Karpas-422 (cell line): ENCODE measurements around the gene SPOCK1. TPM values are rescaled to one million over a fixed set of nuclear protein-coding genes. Genes with fewer than 3 reads are reported as not detected.
"Not testable (repeated sequence)": the region's sequence is repeated elsewhere in the genome, so short reads cannot be mapped to it uniquely, and the experiment has no call there.

Experiments
- DNase-seq: peaks from one replicate; pipeline ENCODE4 v3.0.0-alpha.2; 2015
- H2AFZ ChIP-seq: fragments of 200-600 bp; sonication (generic); 2 replicates; pipeline ENCODE4 v1.6.1; 2014; ENCODE audit warnings: antibody characterized with exemption, low read length, mixed read lengths
- H3K27ac ChIP-seq: fragments of 200-600 bp; sonication (generic); 2 replicates; pipeline ENCODE4 v1.5.1; 2014; ENCODE audit warnings: mild to moderate bottlenecking, low read length, moderate library complexity
- H3K27me3 ChIP-seq: fragments of 200-600 bp; sonication (generic); 2 replicates; pipeline ENCODE4 v1.6.1; 2014; ENCODE audit warnings: low read length, mixed read lengths
- H3K36me3 ChIP-seq: fragments of 200-600 bp; sonication (generic); 2 replicates; pipeline ENCODE4 v1.6.1; 2014; ENCODE audit warnings: low read length, mixed read lengths; ENCODE audit not compliant: insufficient read depth
- H3K4me1 ChIP-seq: fragments of 200-600 bp; sonication (generic); 2 replicates; pipeline ENCODE4 v1.6.1; 2014; ENCODE audit warnings: mild to moderate bottlenecking, low read length, mixed read lengths
- H3K4me2 ChIP-seq: fragments of 200-600 bp; sonication (generic); 2 replicates; pipeline ENCODE4 v1.6.1; 2014; ENCODE audit warnings: low read length, low read depth, mild to moderate bottlenecking; ENCODE audit not compliant: poor library complexity, severe bottlenecking
- H3K4me3 ChIP-seq: fragments of 200-600 bp; sonication (generic); 2 replicates; pipeline ENCODE4 v1.5.1; 2014; ENCODE audit warnings: mild to moderate bottlenecking, antibody characterized with exemption, low read length, mixed read lengths
- H3K79me2 ChIP-seq: fragments of 200-600 bp; sonication (generic); 2 replicates; pipeline ENCODE4 v1.6.1; 2014; ENCODE audit warnings: mild to moderate bottlenecking, low read length, mixed read lengths
- H3K9ac ChIP-seq: fragments of 200-600 bp; sonication (generic); 2 replicates; pipeline ENCODE4 v1.6.0; 2014; ENCODE audit warnings: low read length
- H3K9me2 ChIP-seq: fragments of 200-600 bp; sonication (generic), shearing (Covaris generic); replicated peaks from 2 replicates; pipeline ENCODE4 v1.6.0; 2014; ENCODE audit warnings: mild to moderate bottlenecking, low read length, moderate library complexity; ENCODE audit not compliant: insufficient read depth
- H3K9me3 ChIP-seq: fragments of 300-700, 200-600 bp; sonication (generic); 2 replicates; pipeline ENCODE4 v1.6.1; 2014; ENCODE audit warnings: low read length, mixed read lengths
- H4K20me1 ChIP-seq: fragments of 200-600 bp; sonication (generic); 2 replicates; pipeline ENCODE4 v1.6.1; 2014; ENCODE audit warnings: mild to moderate bottlenecking, antibody characterized with exemption, low read length, low read depth; ENCODE audit not compliant: insufficient read depth
- total RNA-seq: library from RNA; depleted of rRNA; stranded (reverse); fragments of >200 nt; shearing (Covaris generic); gene quantifications from 2 replicates; pipeline ENCODE4 v1.2.3, GENCODE V29; 2014; ENCODE audit warnings: low replicate concordance

SPOCK1 gene
- total RNA-seq, 1 experiment from 2014 or later: 1.0 TPM

DNA sequence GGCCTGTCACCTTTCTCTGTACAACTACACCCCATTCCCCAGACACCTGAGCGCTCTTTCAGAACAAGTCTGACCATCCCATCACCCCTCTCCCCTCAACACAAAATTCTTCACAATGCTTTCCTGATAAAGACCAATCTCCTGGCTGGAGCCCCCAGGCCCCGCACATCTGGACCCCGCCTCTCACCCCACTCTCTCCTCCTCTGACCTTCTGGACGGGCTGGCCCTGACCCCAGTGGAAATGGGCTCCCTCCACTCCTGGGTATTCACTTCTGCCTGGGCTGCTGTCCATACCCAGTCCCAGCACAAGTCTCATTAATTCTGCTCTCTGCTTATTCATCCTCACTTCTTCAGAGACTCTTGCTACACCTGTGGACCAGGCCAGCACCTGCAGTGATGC lies 2.1 kb upstream of the SPOCK1 start:
- no peaks in the 10 kb centered on the region for H4K20me1 ChIP-seq
- H3K27me3 ChIP-seq: no peaks in the 10 kb centered on the region
- no peaks in the 10 kb centered on the region for H3K9me2 ChIP-seq
- H2AFZ ChIP-seq: no peak overlapping the region
- no peak overlapping the region for H3K4me3 ChIP-seq
- H3K79me2 ChIP-seq: no peaks in the 10 kb centered on the region
- H3K9me3 ChIP-seq: no peaks in the 10 kb centered on the region
- no peaks in the 10 kb centered on the region for H3K4me1 ChIP-seq
- H3K36me3 ChIP-seq: no peaks in the 10 kb centered on the region
- no peak for DNase-seq
- no peak overlapping the region for H3K9ac ChIP-seq
- H3K4me2 ChIP-seq: no peak overlapping the region
- no peak overlapping the region for H3K27ac ChIP-seq

DNA sequence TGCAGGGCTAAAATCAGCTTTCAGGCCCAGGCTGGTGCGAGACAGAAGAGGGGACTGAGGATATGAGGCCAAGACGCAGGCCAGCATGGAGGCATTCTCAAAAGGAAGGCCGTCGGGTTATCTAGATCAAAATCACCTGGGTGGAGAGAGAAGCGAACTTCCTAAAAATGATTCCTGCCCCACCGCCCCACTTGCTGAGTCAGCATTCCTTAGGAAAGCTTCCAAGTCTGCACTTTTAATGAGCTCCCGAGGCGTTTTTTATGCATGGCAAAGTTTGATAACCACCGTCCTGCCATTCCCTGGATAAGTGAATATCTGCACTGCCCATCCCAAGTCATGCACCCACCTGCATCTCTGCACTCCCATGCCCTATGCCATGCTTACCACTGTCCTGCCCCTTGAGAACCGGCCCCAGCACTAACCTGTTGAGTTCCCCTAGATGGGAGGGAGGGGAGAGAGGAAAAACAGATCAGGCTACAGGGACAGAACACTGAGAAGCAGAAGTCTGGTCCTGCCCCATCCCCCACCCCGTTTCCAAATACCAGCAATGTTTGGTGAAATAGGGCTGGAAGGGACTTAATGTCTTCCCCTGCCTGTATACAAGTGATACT lies 1.6 kb upstream of the SPOCK1 start:
- no peak overlapping the region for H3K27ac ChIP-seq
- H3K36me3 ChIP-seq: no peaks in the 10 kb centered on the region
- no peaks in the 10 kb centered on the region for H3K9me3 ChIP-seq
- no peak overlapping the region for H3K4me3 ChIP-seq
- no peaks in the 10 kb centered on the region for H4K20me1 ChIP-seq
- no peaks in the 10 kb centered on the region for H3K79me2 ChIP-seq
- H3K4me1 ChIP-seq: no peaks in the 10 kb centered on the region
- no peak for DNase-seq
- no peak overlapping the region for H2AFZ ChIP-seq
- no peaks in the 10 kb centered on the region for H3K27me3 ChIP-seq
- no peaks in the 10 kb centered on the region for H3K9me2 ChIP-seq
- no peak overlapping the region for H3K9ac ChIP-seq
- no peak overlapping the region for H3K4me2 ChIP-seq

- H3K4me2 ChIP-seq, H3K4me3 ChIP-seq, DNase-seq, H2AFZ ChIP-seq, H3K4me1 ChIP-seq, H3K9me2 ChIP-seq, H3K27me3 ChIP-seq, H3K9me3 ChIP-seq, H3K36me3 ChIP-seq, H4K20me1 ChIP-seq, H3K27ac ChIP-seq, H3K9ac ChIP-seq, H3K79me2 ChIP-seq: not testable (repeated sequence)
Measured at GRCh38 chr5:137499506-137499847, 351 bp upstream of the SPOCK1 start.

DNA sequence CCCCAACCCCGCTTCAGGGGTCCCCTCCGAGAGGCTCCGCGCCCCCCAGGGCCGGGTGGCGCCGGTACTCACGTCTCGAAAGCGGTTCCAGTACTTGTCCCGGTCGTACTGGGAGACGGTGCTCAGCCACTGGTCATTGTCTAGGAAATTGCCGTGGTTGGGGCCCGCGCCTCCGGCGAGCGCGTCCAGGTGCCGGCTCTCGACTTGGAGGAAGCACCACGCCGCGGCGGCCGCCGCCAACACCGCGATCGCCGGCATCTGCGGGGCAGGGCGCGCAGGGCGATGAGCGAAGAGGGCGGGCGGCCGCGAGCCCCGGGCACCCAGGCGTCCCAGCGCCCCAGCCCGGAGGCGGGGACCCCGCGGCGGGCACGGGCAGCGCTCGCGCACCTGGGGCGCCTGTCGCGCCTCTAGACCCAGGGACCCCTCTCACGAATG lies 808 bp downstream of the SPOCK1 start:
- H3K9ac ChIP-seq: no peak overlapping the region
- H3K27ac ChIP-seq: no peak overlapping the region
- no peaks in the 10 kb centered on the region for H4K20me1 ChIP-seq
- no peaks in the 10 kb centered on the region for H3K79me2 ChIP-seq
- H3K36me3 ChIP-seq: no peaks in the 10 kb centered on the region
- no peak overlapping the region for H2AFZ ChIP-seq
- H3K4me1 ChIP-seq: no peaks in the 10 kb centered on the region
- H3K9me2 ChIP-seq: no peaks in the 10 kb centered on the region
- H3K9me3 ChIP-seq: no peaks in the 10 kb centered on the region
- no peaks in the 10 kb centered on the region for H3K27me3 ChIP-seq
- DNase-seq: no peak
- no peak overlapping the region for H3K4me2 ChIP-seq
- no peak overlapping the region for H3K4me3 ChIP-seq

DNA sequence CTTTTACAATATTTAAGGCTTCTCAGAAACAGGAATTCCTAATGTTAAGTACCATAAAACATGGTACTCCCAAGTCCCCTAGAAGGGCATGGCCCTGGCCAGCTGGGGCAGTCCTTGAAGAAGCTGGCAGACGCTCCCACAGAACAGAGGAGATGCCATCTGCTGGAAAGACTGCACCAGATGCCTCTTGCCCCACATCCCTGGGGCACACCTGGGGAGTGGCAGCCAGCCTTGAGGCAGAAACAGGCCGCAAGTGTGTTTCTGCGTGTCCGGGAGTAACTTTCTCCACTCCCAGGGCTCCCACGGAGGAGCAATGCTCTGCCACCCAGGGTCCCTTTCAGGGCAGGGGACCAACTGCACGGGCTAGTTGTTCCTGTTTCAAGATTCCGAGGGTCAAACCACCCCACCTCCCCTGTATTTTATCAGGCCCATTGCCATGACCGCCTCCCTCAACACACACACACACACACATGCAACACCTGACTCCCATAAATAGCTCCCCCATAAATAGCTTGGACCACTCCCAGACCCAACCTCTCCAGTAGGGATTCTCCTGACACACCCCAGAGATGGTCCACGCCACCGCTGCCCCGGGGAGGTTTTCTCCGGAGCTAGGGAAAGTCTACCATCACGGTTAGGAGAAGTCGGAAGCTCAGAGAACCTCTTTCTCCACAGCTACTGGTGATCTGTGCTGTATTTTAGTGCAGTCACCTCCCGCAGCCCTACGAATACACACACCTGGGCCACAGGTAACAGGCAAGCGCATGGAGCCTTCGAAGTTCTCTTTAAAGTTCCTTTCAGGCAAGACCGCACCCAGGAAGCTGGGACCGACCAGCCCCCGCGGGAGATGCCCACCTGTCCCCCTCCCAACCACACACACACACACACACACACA lies 1.5 kb downstream of the SPOCK1 start:
- no peaks in the 10 kb centered on the region for H3K9me3 ChIP-seq
- no peak overlapping the region for H3K4me2 ChIP-seq
- no peaks in the 10 kb centered on the region for H4K20me1 ChIP-seq
- no peak for DNase-seq
- no peaks in the 10 kb centered on the region for H3K9me2 ChIP-seq
- H3K36me3 ChIP-seq: no peaks in the 10 kb centered on the region
- no peak overlapping the region for H3K4me3 ChIP-seq
- no peak overlapping the region for H2AFZ ChIP-seq
- no peaks in the 10 kb centered on the region for H3K79me2 ChIP-seq
- H3K4me1 ChIP-seq: no peaks in the 10 kb centered on the region
- no peak overlapping the region for H3K9ac ChIP-seq
- H3K27me3 ChIP-seq: no peaks in the 10 kb centered on the region
- no peak overlapping the region for H3K27ac ChIP-seq

GRCh38 chr5:137496919-137497318 lies 2.2 kb downstream of the SPOCK1 start:
- H3K4me2 ChIP-seq: no peak overlapping the region
- no peaks in the 10 kb centered on the region for H4K20me1 ChIP-seq
- no peaks in the 10 kb centered on the region for H3K79me2 ChIP-seq
- no peaks in the 10 kb centered on the region for H3K9me2 ChIP-seq
- DNase-seq: no peak
- no peak overlapping the region for H3K4me3 ChIP-seq
- no peaks in the 10 kb centered on the region for H3K9me3 ChIP-seq
- H3K27ac ChIP-seq: no peak overlapping the region
- H3K36me3 ChIP-seq: no peaks in the 10 kb centered on the region
- H3K27me3 ChIP-seq: no peaks in the 10 kb centered on the region
- H2AFZ ChIP-seq: no peak overlapping the region
- H3K4me1 ChIP-seq: no peaks in the 10 kb centered on the region
- H3K9ac ChIP-seq: no peak overlapping the region

DNA sequence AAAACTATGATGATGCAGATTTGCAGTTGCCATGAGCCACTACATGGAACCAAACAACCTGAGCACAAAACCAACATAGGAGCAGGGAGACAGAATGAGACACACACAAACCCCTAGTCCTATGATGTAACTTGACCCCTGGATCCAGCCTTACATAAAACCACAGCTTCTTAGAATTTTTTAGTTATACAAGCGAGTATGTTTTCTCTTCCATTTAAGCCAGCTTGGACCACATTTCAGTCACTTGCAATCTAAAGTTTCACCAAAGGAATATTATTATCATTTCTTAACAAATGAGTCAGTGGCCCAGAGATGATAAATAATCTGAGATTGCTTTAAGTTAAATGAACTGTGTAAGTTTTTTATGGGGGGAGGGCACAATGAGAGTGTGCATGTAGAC lies 6.8 kb downstream of the SPOCK1 start:
- H3K4me2 ChIP-seq: no peak overlapping the region
- no peak for DNase-seq
- H3K9ac ChIP-seq: no peak overlapping the region
- H2AFZ ChIP-seq: no peak overlapping the region
- H3K36me3 ChIP-seq: no peaks in the 10 kb centered on the region
- H3K9me3 ChIP-seq: no peaks in the 10 kb centered on the region
- H3K27ac ChIP-seq: no peak overlapping the region
- H3K4me1 ChIP-seq: no peaks in the 10 kb centered on the region
- H4K20me1 ChIP-seq: no peaks in the 10 kb centered on the region
- no peaks in the 10 kb centered on the region for H3K9me2 ChIP-seq
- no peaks in the 10 kb centered on the region for H3K27me3 ChIP-seq
- no peak overlapping the region for H3K4me3 ChIP-seq
- H3K79me2 ChIP-seq: no peaks in the 10 kb centered on the region

DNA sequence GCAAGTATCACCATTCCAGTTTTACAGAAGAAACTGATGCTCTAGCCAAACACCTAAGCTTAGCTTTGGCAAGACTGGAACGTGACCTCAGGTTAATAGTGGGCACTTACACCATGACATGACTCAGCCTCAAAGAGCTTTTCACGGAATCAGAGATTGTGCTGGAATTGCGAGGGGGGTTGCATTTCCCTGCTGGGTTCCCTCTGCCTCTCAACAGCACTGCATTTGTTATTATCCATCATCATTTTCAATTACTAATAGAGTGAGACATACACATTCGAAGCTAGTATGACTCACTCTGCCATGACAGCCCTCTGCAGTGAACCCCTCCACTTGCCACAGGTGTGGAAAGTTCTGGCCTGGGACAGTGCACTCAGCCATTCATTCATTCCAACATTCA lies 8.0 kb downstream of the SPOCK1 start:
- H3K27me3 ChIP-seq: no peaks in the 10 kb centered on the region
- no peaks in the 10 kb centered on the region for H3K9me2 ChIP-seq
- no peaks in the 10 kb centered on the region for H3K9me3 ChIP-seq
- no peaks in the 10 kb centered on the region for H3K79me2 ChIP-seq
- H3K27ac ChIP-seq: no peak overlapping the region
- no peaks in the 10 kb centered on the region for H4K20me1 ChIP-seq
- no peak overlapping the region for H3K4me3 ChIP-seq
- no peak overlapping the region for H2AFZ ChIP-seq
- no peaks in the 10 kb centered on the region for H3K36me3 ChIP-seq
- H3K4me1 ChIP-seq: no peaks in the 10 kb centered on the region
- no peak overlapping the region for H3K4me2 ChIP-seq
- H3K9ac ChIP-seq: no peak overlapping the region
- no peak for DNase-seq
